ENCODE measurements around the gene CHRNG. TPM values are rescaled to one million over a fixed set of nuclear protein-coding genes. Genes with fewer than 3 reads are reported as not detected.
"Not testable (repeated sequence)": the region's sequence is repeated elsewhere in the genome, so short reads cannot be mapped to it uniquely, and the experiment has no call there.

CHRNG gene
- total RNA-seq, 1 donor from 2014 or later: 35.5 TPM

- Histone ChIP-seq H3K4me3 (ENCODE audit: low read length in 3 of 3) (peak overlapping the region; percentile 66 to 77 (median 72)), H3K27me3 (ENCODE audit: control insufficient read depth in 3 of 3, insufficient read depth in 3 of 3, low read length in 3 of 3) (peaks cover 8 to 26% (median 10%) of the 10 kb centered on the region in 3 donors), H3K4me1 (ENCODE audit: control insufficient read depth in 3 of 3, insufficient read depth in 3 of 3, low read length in 3 of 3) (peaks cover 61 to 75% (median 68%) of the 10 kb centered on the region in 3 donors), H3K9me3 (ENCODE audit: control insufficient read depth in 3 of 3, low read length in 3 of 3) (no peaks in the 10 kb centered on the region), H3K36me3 (ENCODE audit: control insufficient read depth in 3 of 3, insufficient read depth in 3 of 3, low read length in 3 of 3) (peaks cover 0 to 4% (median 3%) of the 10 kb centered on the region in 3 donors), H3K9ac (ENCODE audit: low read depth in 1 of 3, low read length in 3 of 3) (peak overlapping the region; percentile 76 to 85 (median 83)), H3K27ac (ENCODE audit: low read depth, low read length) (peak overlapping the region; percentile 95)
Measured at GRCh38 chr2:232526372-232526941, 13.0 kb upstream of the CHRNG start.

DNA sequence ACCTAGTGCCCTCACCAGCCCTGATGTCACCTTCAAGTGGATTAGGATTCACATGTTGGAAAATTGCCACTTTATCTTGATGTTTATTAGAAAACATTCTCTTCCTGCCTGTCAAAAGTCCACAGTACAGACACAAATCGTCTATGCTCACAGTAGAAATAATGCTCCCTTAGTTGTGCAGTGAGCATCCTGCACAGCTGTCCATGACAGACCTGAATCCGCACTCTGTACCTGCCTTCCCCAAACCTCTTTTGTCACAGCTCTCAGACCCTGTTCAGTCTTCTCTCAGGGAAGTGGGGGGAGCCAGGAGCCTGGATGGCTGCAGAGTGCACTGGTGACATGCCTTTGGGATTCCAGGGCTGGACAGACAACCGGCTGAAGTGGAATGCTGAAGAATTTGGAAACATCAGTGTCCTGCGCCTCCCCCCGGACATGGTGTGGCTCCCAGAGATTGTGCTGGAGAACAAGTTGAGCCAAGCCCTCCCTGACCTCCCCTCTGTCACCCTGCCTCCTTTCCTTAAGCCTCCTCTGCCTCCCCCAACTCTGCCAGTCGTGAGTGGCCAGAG is 11.5 kb upstream of the CHRNG start:
- peaks cover 2 to 22% (median 8%) of the 10 kb centered on the region in 3 donors for H3K27me3 ChIP-seq (ENCODE audit: control insufficient read depth in 3 of 3, insufficient read depth in 3 of 3, low read length in 3 of 3)
- H3K9me3 ChIP-seq (ENCODE audit: control insufficient read depth in 3 of 3, low read length in 3 of 3): no peaks in the 10 kb centered on the region
- peak overlapping the region; percentile 40 to 74 (median 43) for H3K9ac ChIP-seq (ENCODE audit: low read depth in 1 of 3, low read length in 3 of 3)
- peak overlapping the region; percentile 79 for H3K27ac ChIP-seq (ENCODE audit: low read depth, low read length)
- peaks cover 59 to 69% (median 60%) of the 10 kb centered on the region in 3 donors for H3K4me1 ChIP-seq (ENCODE audit: control insufficient read depth in 3 of 3, insufficient read depth in 3 of 3, low read length in 3 of 3)
- peak overlapping the region in 2 of 3 donors; percentile 5 to 56 for H3K4me3 ChIP-seq (ENCODE audit: low read length in 3 of 3)
- peaks cover 0 to 6% (median 3%) of the 10 kb centered on the region in 3 donors for H3K36me3 ChIP-seq (ENCODE audit: control insufficient read depth in 3 of 3, insufficient read depth in 3 of 3, low read length in 3 of 3)

GRCh38 chr2:232528746-232529460 is 10.6 kb upstream of the CHRNG start:
- Histone ChIP-seq H3K4me1 (ENCODE audit: control insufficient read depth in 3 of 3, insufficient read depth in 3 of 3, low read length in 3 of 3) (peaks cover 53 to 60% (median 54%) of the 10 kb centered on the region in 3 donors), H3K9ac (ENCODE audit: low read depth in 1 of 3, low read length in 3 of 3) (peak overlapping the region; percentile 40 to 74 (median 63))

DNA sequence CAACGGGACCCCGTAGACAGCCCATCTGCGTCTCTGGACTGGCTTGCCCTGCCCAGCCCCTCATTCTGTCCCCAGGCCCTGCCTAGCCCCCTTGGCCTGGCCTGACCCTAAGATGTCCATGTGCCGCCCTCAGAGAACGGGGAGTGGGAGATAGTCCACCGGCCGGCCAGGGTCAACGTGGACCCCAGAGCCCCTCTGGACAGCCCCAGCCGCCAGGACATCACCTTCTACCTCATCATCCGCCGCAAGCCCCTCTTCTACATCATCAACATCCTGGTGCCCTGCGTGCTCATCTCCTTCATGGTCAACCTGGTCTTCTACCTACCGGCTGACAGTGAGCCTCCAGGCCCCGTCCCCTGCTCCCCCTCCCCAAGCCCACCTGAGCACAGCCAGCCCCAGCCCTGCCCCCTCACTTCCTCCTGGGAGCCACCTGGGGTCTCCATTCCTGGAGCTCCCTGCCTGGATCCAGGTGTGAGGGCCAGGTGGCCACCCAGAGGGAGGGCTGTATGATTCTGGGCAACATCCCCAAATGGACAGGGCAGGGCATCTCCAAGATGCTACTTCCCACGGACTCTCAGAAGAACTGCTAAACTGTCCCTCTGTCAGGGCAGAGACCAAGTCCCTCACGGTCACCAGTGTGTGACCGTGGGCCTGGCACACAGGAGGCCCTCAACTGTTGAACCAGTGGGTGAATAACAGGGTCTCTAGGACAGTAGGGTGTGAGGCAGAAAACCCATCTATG is 9.5 kb upstream of the CHRNG start:
- peaks cover 0 to 4% (median 2%) of the 10 kb centered on the region in 3 donors for H3K27me3 ChIP-seq (ENCODE audit: control insufficient read depth in 3 of 3, insufficient read depth in 3 of 3, low read length in 3 of 3)
- H3K4me3 ChIP-seq (ENCODE audit: low read length in 3 of 3): no peak overlapping the region
- no peaks in the 10 kb centered on the region for H3K9me3 ChIP-seq (ENCODE audit: control insufficient read depth in 3 of 3, low read length in 3 of 3)
- H3K4me1 ChIP-seq (ENCODE audit: control insufficient read depth in 3 of 3, insufficient read depth in 3 of 3, low read length in 3 of 3): peaks cover 47 to 50% (median 47%) of the 10 kb centered on the region in 3 donors
- H3K9ac ChIP-seq (ENCODE audit: low read depth in 1 of 3, low read length in 3 of 3): peak overlapping the region in 2 of 3 donors; percentile 10 to 74
- H3K27ac ChIP-seq (ENCODE audit: low read depth, low read length): peak overlapping the region; percentile 79
- peaks cover 8 to 11% (median 10%) of the 10 kb centered on the region in 3 donors for H3K36me3 ChIP-seq (ENCODE audit: control insufficient read depth in 3 of 3, insufficient read depth in 3 of 3, low read length in 3 of 3)

More at GRCh38 chr2:232528746-232529460, 10.6 kb upstream of the CHRNG start:
- peaks cover 3 to 6% (median 4%) of the 10 kb centered on the region in 3 donors for H3K36me3 ChIP-seq (ENCODE audit: control insufficient read depth in 3 of 3, insufficient read depth in 3 of 3, low read length in 3 of 3)
- H3K9me3 ChIP-seq (ENCODE audit: control insufficient read depth in 3 of 3, low read length in 3 of 3): no peaks in the 10 kb centered on the region
- H3K4me3 ChIP-seq (ENCODE audit: low read length in 3 of 3): peak overlapping the region; percentile 14 to 56 (median 27)
- peak overlapping the region; percentile 79 for H3K27ac ChIP-seq (ENCODE audit: low read depth, low read length)
- H3K27me3 ChIP-seq (ENCODE audit: control insufficient read depth in 3 of 3, insufficient read depth in 3 of 3, low read length in 3 of 3): peaks cover under 1 to 13% (median 2%) of the 10 kb centered on the region in 3 donors

DNA sequence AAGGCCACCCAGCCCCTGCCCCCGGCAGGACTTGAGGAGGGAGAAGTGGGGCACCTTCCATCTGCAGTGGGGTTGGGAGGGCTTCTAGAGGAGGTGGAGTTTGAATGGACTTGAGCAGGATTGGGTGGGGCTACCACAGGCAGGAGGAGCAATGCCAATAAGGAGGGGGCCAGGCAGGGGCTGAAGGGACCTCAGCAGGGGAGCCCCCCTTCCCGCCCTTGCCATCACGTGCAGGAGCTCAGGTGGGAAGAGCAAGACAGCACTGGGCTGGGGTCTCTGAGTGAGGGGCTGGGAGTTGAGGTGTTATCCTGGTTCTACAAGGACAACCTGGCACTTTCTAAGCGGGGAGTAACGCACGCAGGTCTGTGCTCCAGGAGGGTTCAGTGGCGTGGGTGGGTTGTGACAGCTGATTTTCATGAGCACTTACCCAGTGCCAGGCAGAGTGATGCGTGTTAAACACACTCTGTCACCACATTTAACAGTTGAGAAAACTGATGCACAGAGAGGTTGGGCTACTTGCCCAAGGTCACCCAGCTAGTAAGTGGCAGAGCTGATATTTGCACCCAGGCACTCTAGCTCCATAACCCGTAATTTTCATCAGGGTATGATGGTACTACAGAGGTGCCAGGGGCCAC is 8.7 kb upstream of the CHRNG start:
- Histone ChIP-seq H3K4me1 (ENCODE audit: control insufficient read depth in 3 of 3, insufficient read depth in 3 of 3, low read length in 3 of 3) (peaks cover 40 to 45% (median 40%) of the 10 kb centered on the region in 3 donors), H3K27ac (ENCODE audit: low read depth, low read length) (no peak overlapping the region), H3K36me3 (ENCODE audit: control insufficient read depth in 3 of 3, insufficient read depth in 3 of 3, low read length in 3 of 3) (peaks cover 8 to 18% (median 17%) of the 10 kb centered on the region in 3 donors), H3K27me3 (ENCODE audit: control insufficient read depth in 3 of 3, insufficient read depth in 3 of 3, low read length in 3 of 3) (peaks cover 0 to 4% (median 2%) of the 10 kb centered on the region in 3 donors), H3K4me3 (ENCODE audit: low read length in 3 of 3) (no peak overlapping the region), H3K9ac (ENCODE audit: low read depth in 1 of 3, low read length in 3 of 3) (no peak overlapping the region), H3K9me3 (ENCODE audit: control insufficient read depth in 3 of 3, low read length in 3 of 3) (no peaks in the 10 kb centered on the region)

- Histone ChIP-seq H3K9ac (ENCODE audit: low read depth in 1 of 3, low read length in 3 of 3) (peak overlapping the region in 1 of 3 donors; percentile 40), H3K36me3 (ENCODE audit: control insufficient read depth in 3 of 3, insufficient read depth in 3 of 3, low read length in 3 of 3) (peaks cover 8 to 26% (median 21%) of the 10 kb centered on the region in 3 donors), H3K27me3 (ENCODE audit: control insufficient read depth in 3 of 3, insufficient read depth in 3 of 3, low read length in 3 of 3) (peaks cover 0 to 4% (median 0%) of the 10 kb centered on the region in 3 donors), H3K9me3 (ENCODE audit: control insufficient read depth in 3 of 3, low read length in 3 of 3) (peaks cover 0 to 4% (median 0%) of the 10 kb centered on the region in 3 donors), H3K4me3 (ENCODE audit: low read length in 3 of 3) (no peak overlapping the region), H3K4me1 (ENCODE audit: control insufficient read depth in 3 of 3, insufficient read depth in 3 of 3, low read length in 3 of 3) (peaks cover 30 to 38% (median 35%) of the 10 kb centered on the region in 3 donors), H3K27ac (ENCODE audit: low read depth, low read length) (no peak overlapping the region)
Measured at GRCh38 chr2:232532419-232532818, 7.1 kb upstream of the CHRNG start.

DNA sequence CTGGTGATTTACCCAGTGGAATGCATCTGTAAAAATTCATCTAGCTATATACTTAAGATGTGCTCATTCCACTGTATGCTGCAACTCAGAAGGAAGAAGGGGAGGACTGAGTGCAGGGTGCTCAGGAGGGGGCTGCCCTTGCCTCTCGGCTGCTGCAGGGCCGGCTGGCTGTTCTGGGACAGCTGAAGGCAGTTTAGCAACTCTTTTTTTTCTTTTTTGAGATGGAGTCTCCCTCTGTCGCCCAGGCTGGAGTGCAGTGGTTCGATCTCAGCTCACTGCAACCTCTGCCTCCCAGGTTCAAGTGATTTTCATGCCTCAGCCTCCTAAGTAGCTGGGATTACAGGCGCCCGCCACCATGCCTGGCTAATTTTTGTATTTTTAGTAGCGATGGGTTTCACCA is 6.7 kb upstream of the CHRNG start:
- peaks cover 8 to 26% (median 21%) of the 10 kb centered on the region in 3 donors for H3K36me3 ChIP-seq (ENCODE audit: control insufficient read depth in 3 of 3, insufficient read depth in 3 of 3, low read length in 3 of 3)

GRCh38 chr2:232533944-232534710 is 5.4 kb upstream of the CHRNG start:
- Histone ChIP-seq H3K27me3 (ENCODE audit: control insufficient read depth in 3 of 3, insufficient read depth in 3 of 3, low read length in 3 of 3) (peaks cover 0 to 4% (median 0%) of the 10 kb centered on the region in 3 donors), H3K36me3 (ENCODE audit: control insufficient read depth in 3 of 3, insufficient read depth in 3 of 3, low read length in 3 of 3) (peaks cover 8 to 26% (median 21%) of the 10 kb centered on the region in 3 donors), H3K27ac (ENCODE audit: low read depth, low read length) (no peak overlapping the region), H3K9ac (ENCODE audit: low read depth in 1 of 3, low read length in 3 of 3) (no peak overlapping the region), H3K4me1 (ENCODE audit: control insufficient read depth in 3 of 3, insufficient read depth in 3 of 3, low read length in 3 of 3) (peaks cover 21 to 39% (median 33%) of the 10 kb centered on the region in 3 donors), H3K9me3 (ENCODE audit: control insufficient read depth in 3 of 3, low read length in 3 of 3) (peaks cover 0 to 4% (median 0%) of the 10 kb centered on the region in 3 donors), H3K4me3 (ENCODE audit: low read length in 3 of 3) (no peak overlapping the region)

More for the DNA sequence above, 6.7 kb upstream of the CHRNG start:
- H3K27ac ChIP-seq (ENCODE audit: low read depth, low read length); H3K9me3 ChIP-seq (ENCODE audit: control insufficient read depth in 3 of 3, low read length in 3 of 3); H3K4me3 ChIP-seq (ENCODE audit: low read length in 3 of 3); H3K27me3 ChIP-seq (ENCODE audit: control insufficient read depth in 3 of 3, insufficient read depth in 3 of 3, low read length in 3 of 3): not testable (repeated sequence)
- Histone ChIP-seq H3K4me1 (ENCODE audit: control insufficient read depth in 3 of 3, insufficient read depth in 3 of 3, low read length in 3 of 3) (peaks cover 31 to 39% (median 37%) of the 10 kb centered on the region in 3 donors), H3K9ac (ENCODE audit: low read depth in 1 of 3, low read length in 3 of 3) (peak overlapping the region in 1 of 3 donors; percentile 40)

Data from skeletal muscle tissue (tissue), 4 donors.